BLaER1 treated with 17β-estradiol and CSF1 and Interleukin-3, amounts not matched to agents 10 nM and 100 nM (cell line): ENCODE results near the gene TCFL5.
A peak's percentile ranks its signal among the peaks of the same experiment; 100 is the strongest.

Experiments
- H3K27ac ChIP-seq, 11 experiments: shearing (Covaris generic); formaldehyde crosslinking; 2 replicates each; pipeline ENCODE4 v1.8.1; 2022
- H3K27me3 ChIP-seq, 11 experiments: shearing (Covaris generic); formaldehyde crosslinking; 2 replicates each; pipeline ENCODE4 v1.8.1; 2022
- H3K36me3 ChIP-seq, 11 experiments: shearing (Covaris generic); formaldehyde crosslinking; 2 replicates each; pipeline ENCODE4 v1.8.1; 2022
- H3K4me1 ChIP-seq, 10 experiments: shearing (Covaris generic); formaldehyde crosslinking; 2 replicates each; pipeline ENCODE4 v1.8.1; 2022
- H3K4me2 ChIP-seq, 11 experiments: shearing (Covaris generic); formaldehyde crosslinking; 2 replicates each; pipeline ENCODE4 v1.8.1; 2022
- H3K4me3 ChIP-seq, 10 experiments: shearing (Covaris generic); formaldehyde crosslinking; 2 replicates each; pipeline ENCODE4 v1.8.1; 2022
- H3K9ac ChIP-seq, 11 experiments: shearing (Covaris generic); formaldehyde crosslinking; 2 replicates each; pipeline ENCODE4 v1.8.1; 2022
- H3K9me3 ChIP-seq, 11 experiments: shearing (Covaris generic); formaldehyde crosslinking; replicated peaks in 1 of 11; 2 replicates each; pipeline ENCODE4 v1.8.1; 2022
- H4K20me1 ChIP-seq, 11 experiments: shearing (Covaris generic); formaldehyde crosslinking; 2 replicates each; pipeline ENCODE4 v1.8.1; 2022
- Cebpa-rat ChIP-seq, 11 experiments: shearing (Covaris generic); IDR thresholded peaks; 2 replicates each; pipeline ENCODE4 v1.8.1; 2022

The TCFL5 gene

DNA sequence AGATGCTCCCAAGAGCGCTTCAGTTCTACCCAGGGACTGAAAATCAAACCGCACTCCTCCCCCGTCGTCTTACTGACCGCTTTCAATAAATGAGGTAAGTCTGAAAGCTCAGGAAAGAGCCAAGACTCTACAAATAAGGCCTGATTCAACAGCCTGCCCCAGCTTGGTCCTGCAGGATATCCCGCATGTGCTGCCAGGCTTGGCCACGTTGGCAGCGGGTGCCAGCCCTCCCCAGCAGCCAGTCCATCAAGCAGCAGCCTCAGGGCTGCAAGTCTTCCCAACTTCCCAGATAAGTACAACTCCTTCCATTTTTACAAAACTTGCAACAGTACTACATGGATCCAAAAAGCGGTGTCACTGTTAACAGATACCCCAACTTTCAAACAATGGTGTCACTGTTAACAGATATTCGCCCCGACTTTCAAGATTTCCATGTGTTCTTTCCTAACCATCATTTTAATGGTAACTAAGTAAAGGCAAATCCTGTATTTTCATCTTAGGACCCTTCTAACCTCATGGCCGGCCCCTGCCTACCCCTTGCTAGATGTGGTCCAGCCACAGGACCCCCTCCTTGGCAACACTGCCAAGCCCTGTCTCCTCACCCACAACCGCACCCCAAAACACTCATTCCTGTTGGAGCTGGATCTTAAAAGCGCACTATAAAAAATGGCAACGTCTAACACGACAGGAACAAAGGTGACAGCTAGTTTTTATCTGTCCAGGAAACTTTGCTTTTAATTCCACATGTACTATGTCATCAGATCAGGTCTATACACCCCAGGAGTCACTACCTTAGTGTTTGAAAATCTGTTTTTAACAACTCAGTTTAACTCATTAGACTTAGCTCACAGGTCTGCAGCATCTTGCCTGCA is 36.7 kb upstream of the TCFL5 start:
- Histone ChIP-seq H3K4me3 (no peak overlapping the region), H3K9ac (peak overlapping the region in 2 of 11 experiments; percentile 5 to 41; a peak in 2 of 22 replicates), H3K4me2 (peak overlapping the region in 7 of 11 experiments; percentile 59 to 84 (median 76); a peak in 11 of 22 replicates), H3K36me3 (peaks cover 53 to 75% (median 65%) of the 10 kb centered on the region in 11 experiments), H4K20me1 (peaks cover 13 to 98% (median 73%) of the 10 kb centered on the region in 11 experiments; a peak in 21 of 22 replicates), H3K9me3 (no peaks in the 10 kb centered on the region), H3K27me3 (no peaks in the 10 kb centered on the region), H3K27ac (no peak overlapping the region), H3K4me1 (peaks cover 26 to 66% (median 58%) of the 10 kb centered on the region in 10 experiments)
- no peak for TF ChIP-seq Cebpa-rat (IDR thresholded peaks at IDR 0.05)

DNA sequence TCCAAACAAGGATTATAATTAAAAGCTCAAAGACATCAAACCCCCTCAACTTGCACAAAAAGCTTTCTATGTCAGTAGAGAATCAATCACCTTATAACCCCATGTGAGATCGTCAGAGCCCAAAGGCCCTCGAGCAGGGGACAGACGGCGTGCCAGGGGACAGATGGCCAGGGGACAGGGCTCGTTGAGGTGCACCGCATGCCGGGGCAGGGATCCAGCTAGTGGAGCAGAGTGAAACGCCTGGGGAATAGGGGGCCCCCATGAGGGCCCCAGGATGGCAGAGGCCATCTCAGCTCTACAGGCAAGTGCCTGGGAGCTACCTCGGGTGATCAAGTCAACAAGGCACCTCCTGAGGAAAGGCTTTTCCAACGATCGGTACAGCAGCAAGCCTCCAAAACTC is 36.0 kb upstream of the TCFL5 start:
- H3K4me1 ChIP-seq, result peaks cover 27 to 73% (median 64%) of the 10 kb centered on the region in 10 experiments
- no peak overlapping the region for H3K27ac ChIP-seq
- TF ChIP-seq Cebpa-rat (IDR thresholded peaks at IDR 0.05), result no peak
- H3K27me3 ChIP-seq, result no peaks in the 10 kb centered on the region
- H4K20me1 ChIP-seq, result peaks cover 10 to 98% (median 74%) of the 10 kb centered on the region in 11 experiments; a peak in 21 of 22 replicates
- H3K9ac ChIP-seq, result no peak overlapping the region
- no peaks in the 10 kb centered on the region for H3K9me3 ChIP-seq
- no peak overlapping the region for H3K4me2 ChIP-seq
- H3K4me3 ChIP-seq, result no peak overlapping the region
- peaks cover 53 to 75% (median 65%) of the 10 kb centered on the region in 11 experiments for H3K36me3 ChIP-seq

DNA sequence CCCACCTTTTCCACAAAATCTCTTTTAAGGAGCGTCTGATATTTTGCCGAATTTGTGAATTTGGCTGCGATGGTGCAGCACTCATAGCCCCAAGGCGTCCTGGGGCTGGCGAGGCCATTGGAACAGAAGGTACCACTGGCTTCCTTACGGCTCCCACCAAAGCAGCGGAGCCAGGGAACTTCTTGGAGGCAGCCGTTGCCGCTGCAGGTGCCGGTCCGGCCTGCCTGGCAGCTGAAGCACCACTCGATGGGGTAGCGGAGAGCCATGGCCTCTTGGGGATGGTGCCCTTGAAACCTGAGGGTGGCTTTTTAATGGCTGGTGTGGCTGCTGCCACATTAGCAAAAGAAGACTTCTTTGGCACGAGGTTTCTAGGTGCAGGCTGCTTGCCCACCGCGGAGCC is 34.9 kb upstream of the TCFL5 start:
- H3K4me3 ChIP-seq, result no peak overlapping the region
- H3K27me3 ChIP-seq, result no peaks in the 10 kb centered on the region
- H3K4me1 ChIP-seq, result peaks cover 36 to 84% (median 75%) of the 10 kb centered on the region in 10 experiments
- no peak overlapping the region for H3K27ac ChIP-seq
- TF ChIP-seq Cebpa-rat (IDR thresholded peaks at IDR 0.05), result no peak
- peaks cover 53 to 75% (median 64%) of the 10 kb centered on the region in 11 experiments for H3K36me3 ChIP-seq
- H3K4me2 ChIP-seq, result no peak overlapping the region
- no peak overlapping the region for H3K9ac ChIP-seq
- no peaks in the 10 kb centered on the region for H3K9me3 ChIP-seq
- H4K20me1 ChIP-seq, result peaks cover 10 to 98% (median 79%) of the 10 kb centered on the region in 11 experiments; a peak in 21 of 22 replicates

DNA sequence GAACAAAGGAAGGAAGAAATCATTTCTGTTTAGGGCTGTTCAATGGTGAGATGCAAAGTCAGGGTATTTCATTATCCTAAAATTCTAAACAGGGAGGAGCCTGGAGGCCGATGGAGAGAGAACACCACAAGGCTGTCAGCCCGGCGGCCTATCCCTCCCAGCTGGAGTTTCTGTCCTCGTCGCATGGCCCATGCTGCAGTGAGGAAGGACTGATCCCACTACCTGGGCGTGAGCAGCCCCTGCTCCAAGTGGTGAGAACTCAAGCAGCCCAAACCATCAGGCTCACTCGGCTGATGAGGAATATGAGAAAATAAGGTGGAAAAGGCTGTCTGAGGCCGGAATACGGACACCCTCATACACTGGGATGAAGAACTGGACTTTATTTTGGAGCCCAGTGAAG is 33.9 kb upstream of the TCFL5 start:
- no peak overlapping the region for H3K27ac ChIP-seq
- peak overlapping the region in 1 of 11 experiments; percentile 18; a peak in 1 of 22 replicates for H3K9ac ChIP-seq
- peaks cover 49 to 75% (median 63%) of the 10 kb centered on the region in 11 experiments for H3K36me3 ChIP-seq
- H3K4me3 ChIP-seq, result no peak overlapping the region
- H3K9me3 ChIP-seq, result no peaks in the 10 kb centered on the region
- no peaks in the 10 kb centered on the region for H3K27me3 ChIP-seq
- no peak for TF ChIP-seq Cebpa-rat (IDR thresholded peaks at IDR 0.05)
- peaks cover 10 to 97% (median 76%) of the 10 kb centered on the region in 11 experiments; a peak in 21 of 22 replicates for H4K20me1 ChIP-seq
- H3K4me2 ChIP-seq, result peak overlapping the region in 2 of 11 experiments; percentile 47 to 94; a peak in 2 of 22 replicates
- H3K4me1 ChIP-seq, result peaks cover 39 to 84% (median 75%) of the 10 kb centered on the region in 10 experiments

DNA sequence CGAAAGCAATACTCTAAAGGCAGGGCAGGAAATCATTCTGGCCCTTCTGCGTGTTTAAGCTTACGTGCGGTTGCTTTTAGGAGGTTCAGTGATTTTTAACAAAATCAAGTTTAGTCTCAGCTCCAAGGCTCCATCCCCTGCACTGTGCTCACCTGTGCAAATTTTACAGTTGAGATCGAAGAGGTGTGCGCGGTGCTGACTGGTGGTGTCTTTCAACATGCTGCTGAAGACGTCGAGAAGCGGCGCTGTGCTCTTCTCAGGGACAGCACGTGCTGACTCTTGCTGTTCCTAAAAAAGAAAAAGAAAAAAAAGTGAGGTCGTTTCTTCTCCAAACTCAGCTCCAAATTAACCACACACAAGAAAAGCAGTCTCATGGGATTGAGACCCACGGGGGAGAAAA is 32.6 kb upstream of the TCFL5 start:
- Histone ChIP-seq H3K4me3 (no peak overlapping the region), H3K27ac (no peak overlapping the region), H3K4me2 (peak overlapping the region in 7 of 11 experiments; percentile 6 to 94 (median 38); a peak in 11 of 22 replicates), H4K20me1 (peaks cover under 1 to 98% (median 76%) of the 10 kb centered on the region in 11 experiments; a peak in 19 of 22 replicates), H3K36me3 (peaks cover 62 to 88% (median 76%) of the 10 kb centered on the region in 11 experiments), H3K4me1 (peaks cover 38 to 84% (median 73%) of the 10 kb centered on the region in 10 experiments), H3K9ac (peak overlapping the region in 2 of 11 experiments; percentile 16 to 18; a peak in 2 of 22 replicates), H3K9me3 (no peaks in the 10 kb centered on the region), H3K27me3 (no peaks in the 10 kb centered on the region)
- no peak for TF ChIP-seq Cebpa-rat (IDR thresholded peaks at IDR 0.05)

DNA sequence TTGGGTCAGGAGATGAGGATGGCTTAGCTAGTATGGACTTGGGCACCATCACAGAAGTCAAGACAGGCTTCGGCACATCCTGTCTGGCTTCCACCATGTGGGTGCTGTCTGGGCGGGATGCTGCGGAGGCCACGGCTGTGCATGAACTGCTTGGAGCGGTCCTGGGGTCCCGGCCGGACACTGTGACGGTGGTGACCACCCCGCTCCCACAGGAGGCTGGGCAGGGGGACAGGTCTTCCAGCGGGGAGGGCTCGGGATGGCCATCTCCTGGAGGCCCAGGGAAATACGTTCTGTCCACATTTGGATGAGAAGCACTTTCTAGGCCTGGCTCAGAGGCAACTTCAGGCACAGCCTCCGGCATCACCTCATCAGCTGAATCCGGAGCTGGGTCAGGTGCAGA is 32.1 kb upstream of the TCFL5 start:
- no peak for TF ChIP-seq Cebpa-rat (IDR thresholded peaks at IDR 0.05)
- Histone ChIP-seq H3K4me2 (peak overlapping the region in 4 of 11 experiments; percentile 47 to 94 (median 68); a peak in 8 of 22 replicates), H3K4me3 (no peak overlapping the region), H4K20me1 (peaks cover 0 to 96% (median 76%) of the 10 kb centered on the region in 11 experiments; a peak in 18 of 22 replicates), H3K4me1 (peaks cover 36 to 84% (median 70%) of the 10 kb centered on the region in 10 experiments), H3K9ac (no peak overlapping the region; a peak in 1 of 22 replicates), H3K9me3 (no peaks in the 10 kb centered on the region), H3K36me3 (peaks cover 67 to 94% (median 81%) of the 10 kb centered on the region in 11 experiments), H3K27ac (no peak overlapping the region), H3K27me3 (no peaks in the 10 kb centered on the region)

DNA sequence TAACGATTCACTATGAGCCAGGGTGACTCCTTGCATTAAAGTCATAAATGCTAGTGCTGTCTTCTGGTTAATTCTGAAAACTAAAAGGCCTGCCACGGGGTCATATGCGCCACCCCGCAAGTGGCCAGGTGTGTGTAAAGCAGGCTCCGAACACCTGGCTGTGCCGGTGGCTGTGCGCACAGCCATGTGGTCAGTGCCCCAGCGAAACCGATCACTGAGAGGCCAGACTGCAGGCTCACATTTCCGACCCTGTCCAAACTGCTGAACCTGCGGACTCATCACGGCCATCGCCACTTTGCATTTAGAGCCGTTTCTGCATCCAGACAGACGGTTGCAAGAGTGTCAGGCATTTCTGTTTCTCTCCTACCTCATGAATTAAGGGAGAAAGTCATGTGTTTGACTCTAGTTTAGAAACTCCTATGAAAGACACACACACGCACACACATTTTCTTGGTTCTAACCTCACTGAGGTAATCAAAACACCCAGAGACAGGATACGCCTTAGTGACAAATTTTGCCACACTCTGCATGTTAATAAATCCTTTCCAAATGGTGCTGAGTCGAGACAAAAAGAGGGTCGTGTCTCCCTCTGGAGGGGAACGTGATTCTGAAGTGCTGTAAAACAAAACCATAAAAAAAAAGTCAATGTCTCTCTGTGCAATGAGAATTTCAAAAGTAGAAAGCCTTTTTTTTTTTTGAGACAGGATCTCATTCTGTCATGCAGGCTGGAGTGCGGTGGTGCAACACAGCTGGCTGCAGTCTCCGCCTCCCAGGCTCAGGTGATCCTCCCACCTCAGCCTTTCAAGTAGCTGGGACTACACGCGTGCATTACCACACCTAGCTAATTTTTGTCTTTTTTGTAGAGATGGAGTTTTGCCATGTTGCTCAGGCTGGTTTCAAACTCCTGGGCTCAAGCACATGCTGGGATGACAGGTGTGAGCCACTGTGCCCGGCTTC is 31.0 kb upstream of the TCFL5 start:
- Histone ChIP-seq H3K36me3 (peaks cover 78 to 98% (median 92%) of the 10 kb centered on the region in 11 experiments), H3K9me3 (no peaks in the 10 kb centered on the region), H3K4me1 (peaks cover 36 to 84% (median 71%) of the 10 kb centered on the region in 10 experiments)

DNA sequence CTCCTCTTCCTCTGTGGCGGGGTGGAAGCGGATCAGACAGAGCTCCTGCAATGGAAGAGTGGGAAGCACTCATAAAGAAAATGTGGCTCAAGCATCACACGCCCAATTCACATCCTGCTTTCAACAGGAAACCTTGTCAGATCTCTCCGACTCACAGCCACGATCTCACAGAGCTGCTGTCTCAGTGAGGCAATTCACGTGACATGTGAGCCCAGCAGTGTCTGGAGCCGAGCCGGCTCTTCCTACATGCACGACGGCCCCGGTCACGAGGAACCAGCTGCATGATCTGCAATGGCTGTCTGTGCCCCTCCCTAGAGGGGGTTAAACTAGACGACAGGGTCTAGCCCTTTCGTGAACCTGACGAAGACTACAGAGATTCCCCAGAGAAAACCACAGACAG is 29.5 kb upstream of the TCFL5 start:
- Histone ChIP-seq H3K36me3 (peaks cover 83 to 100% (median 94%) of the 10 kb centered on the region in 11 experiments), H3K9ac (peak overlapping the region; percentile 3 to 75 (median 52); a peak in 20 of 22 replicates), H3K4me2 (peak overlapping the region; percentile 57 to 96 (median 87)), H3K27me3 (no peaks in the 10 kb centered on the region), H3K4me1 (peaks cover 36 to 97% (median 84%) of the 10 kb centered on the region in 10 experiments), H3K9me3 (no peaks in the 10 kb centered on the region), H3K4me3 (peak overlapping the region in 5 of 10 experiments; percentile 9 to 36 (median 23); a peak in 6 of 20 replicates), H3K27ac (peak overlapping the region; percentile 30 to 79 (median 66); a peak in 21 of 22 replicates), H4K20me1 (peaks cover 0 to 99% (median 81%) of the 10 kb centered on the region in 11 experiments; a peak in 19 of 22 replicates)
- TF ChIP-seq Cebpa-rat (IDR thresholded peaks at IDR 0.05), result no peak; a peak in 1 of 22 replicates

More for the DNA sequence above, 31.0 kb upstream of the TCFL5 start:
- Histone ChIP-seq H3K27ac (peak overlapping the region in 1 of 11 experiments; percentile 16; a peak in 1 of 22 replicates), H3K9ac (peak overlapping the region in 2 of 11 experiments; percentile 3 to 64; a peak in 2 of 22 replicates), H4K20me1 (peaks cover 0 to 95% (median 73%) of the 10 kb centered on the region in 11 experiments; a peak in 19 of 22 replicates), H3K4me3 (no peak overlapping the region), H3K27me3 (no peaks in the 10 kb centered on the region), H3K4me2 (peak overlapping the region in 10 of 11 experiments; percentile 57 to 94 (median 84); a peak in 17 of 22 replicates)
- no peak for TF ChIP-seq Cebpa-rat (IDR thresholded peaks at IDR 0.05)
